GM19238 (cell line): ENCODE data around the gene HOXB13.
A peak's percentile ranks its signal among the peaks of the same experiment; 100 is the strongest.

Source experiments
- DNase-seq: peaks from one replicate; pipeline ENCODE4 v3.0.0; 2011; ENCODE audit warnings: low spot score; ENCODE audit not compliant: insufficient read length

HOXB13 gene

DNA sequence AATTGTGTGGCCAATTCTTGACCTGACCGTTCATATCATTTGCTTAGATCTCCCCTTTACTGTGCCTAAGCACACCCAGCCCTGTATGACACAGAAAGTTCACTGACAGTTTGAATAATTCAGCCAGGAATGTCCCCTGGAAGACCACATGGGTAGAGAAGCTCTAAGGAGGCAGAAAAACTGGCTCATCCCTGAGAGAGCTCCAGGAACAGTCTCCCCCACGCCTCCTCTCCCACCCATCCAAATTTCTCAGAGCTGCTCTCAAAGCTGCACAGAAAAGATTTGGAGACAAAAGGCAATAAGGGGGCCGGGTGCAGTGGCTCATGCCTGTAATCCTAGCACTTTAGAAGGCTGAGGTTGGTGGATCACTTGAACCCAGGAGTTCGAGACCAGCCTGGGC lies 17.4 kb downstream of the HOXB13 start:
- no peak for DNase-seq

DNA sequence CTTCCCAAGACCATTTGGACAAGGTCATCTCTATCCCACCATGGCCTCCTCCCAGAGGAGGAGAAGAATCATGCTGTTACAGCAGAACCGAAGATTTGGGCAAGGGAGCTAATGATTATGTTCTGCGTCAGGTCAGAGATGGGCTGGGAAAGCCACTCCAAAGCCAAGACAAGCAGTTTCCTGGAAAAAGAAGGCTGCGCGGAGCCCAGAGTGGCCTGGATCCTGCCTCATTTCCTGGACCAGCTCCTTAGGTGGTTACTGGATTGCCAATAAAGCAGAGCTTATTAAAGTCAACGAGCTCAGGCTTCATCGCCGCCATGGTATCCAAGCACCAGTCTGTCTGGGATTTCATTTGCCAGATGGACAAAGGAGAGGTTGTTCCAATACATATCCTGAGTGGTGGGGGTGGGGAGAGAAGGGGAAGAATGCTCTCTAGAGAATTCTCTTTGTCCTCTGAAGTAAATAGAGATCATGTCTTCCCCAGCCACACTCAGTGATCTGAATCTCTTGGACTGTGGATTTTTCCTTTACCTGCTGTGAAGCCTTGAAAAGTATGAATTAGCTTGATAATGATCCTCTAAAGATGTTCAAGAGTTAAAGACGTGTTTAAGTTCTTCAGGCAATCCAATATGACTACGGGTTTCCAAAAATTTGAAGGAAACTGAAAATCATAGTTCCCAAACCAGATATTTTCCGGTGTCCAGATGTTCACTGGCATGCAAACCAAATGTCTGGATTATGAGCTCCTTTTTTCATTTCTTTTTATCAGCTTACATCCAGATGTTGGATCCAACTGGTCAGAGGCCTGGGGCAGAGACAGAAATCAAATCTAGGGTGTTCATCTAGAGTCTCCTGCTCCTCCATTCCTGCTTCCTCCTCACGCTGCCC lies 23.9 kb downstream of the HOXB13 start:
- DNase-seq = no peak

DNA sequence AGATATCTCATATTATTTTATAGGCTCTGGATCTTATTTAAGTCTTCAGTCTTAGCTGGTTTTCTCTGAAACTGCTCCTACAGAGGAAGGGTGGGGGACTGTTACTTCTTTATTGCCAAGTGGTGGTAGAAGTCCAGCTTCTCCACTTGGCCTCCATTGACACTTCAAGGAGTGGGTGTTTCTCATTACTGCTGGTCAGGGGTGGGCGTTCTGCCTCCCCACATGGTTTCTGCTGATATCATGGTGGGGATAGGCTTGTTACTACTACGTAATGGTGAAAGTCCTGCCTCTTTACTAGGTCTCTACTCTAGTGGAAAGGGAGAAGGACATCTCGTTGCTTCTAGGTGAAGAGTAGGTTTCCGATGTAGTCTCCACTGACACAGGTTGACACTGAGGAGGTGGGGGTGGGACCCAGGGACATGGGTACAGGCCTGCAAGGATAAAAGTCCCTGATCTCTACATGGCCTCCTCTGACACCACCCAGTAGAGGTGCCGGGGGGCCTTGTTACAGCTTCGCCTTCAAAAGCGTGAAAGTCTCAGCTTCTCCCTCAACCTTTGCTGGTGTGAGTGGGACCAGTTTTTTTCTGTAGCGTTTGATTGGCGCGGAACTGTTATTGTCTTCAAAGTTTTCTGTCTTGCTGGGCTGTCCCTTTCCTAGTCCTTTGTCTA lies 26.6 kb downstream of the HOXB13 start:
- DNase-seq = no peak

DNA sequence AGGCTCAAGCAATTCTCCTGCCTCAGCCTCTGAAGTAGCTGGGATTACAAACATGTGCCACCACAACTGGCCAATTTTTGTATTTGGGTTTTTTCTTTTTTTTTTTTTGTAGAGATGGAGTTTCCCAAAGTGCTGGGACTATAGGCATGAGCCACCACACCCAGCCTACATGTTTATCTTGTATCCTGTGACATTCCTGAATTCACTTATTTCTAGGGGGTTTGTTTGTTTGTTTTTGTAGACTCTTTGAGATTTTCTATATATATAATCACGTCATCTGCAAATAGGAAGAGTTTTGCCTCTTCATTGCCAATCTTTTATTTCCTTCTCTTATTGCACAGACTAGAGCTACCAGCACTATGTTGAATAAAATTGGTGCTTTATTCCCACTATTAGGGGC lies 35.4 kb downstream of the HOXB13 start:
- DNase-seq = no peak

DNA sequence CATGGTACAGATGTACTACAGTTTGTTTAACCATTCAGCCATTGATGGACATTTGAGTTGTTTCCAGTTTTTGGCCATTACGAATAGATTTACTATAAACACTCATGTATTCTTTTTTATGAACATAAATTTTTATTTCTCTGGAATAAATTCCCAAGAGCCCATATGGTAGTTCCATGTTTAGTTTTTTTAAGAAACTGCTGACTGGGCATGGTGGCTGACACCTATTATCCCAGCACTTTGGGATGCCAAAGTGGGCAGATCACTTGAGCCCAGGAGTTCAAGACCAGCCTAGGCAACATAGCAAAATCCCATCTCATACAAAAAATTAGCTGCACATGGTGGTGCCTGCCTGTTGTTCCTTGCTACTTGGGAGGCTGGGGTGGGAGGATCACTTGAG lies 36.5 kb downstream of the HOXB13 start:
- DNase-seq = no peak

DNA sequence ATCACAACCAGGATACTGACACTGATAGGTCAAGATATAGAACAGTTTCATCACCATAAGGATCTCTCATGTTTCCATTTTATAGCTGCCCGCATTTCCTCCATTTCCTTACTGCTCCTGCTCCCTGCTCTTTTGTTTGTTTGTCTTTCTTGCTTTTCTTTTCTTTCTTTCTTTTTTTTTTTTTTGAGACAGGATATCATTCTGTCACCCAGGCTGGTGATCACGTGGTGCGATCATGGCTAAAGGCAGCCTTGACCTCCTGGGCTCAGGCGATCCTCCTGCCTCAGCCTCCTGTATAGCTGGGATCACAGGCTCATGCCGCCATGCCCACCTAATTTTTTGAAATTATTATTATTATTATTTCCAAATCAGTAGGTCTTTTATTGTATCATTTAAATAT lies 37.9 kb downstream of the HOXB13 start:
- DNase-seq = no peak

DNA sequence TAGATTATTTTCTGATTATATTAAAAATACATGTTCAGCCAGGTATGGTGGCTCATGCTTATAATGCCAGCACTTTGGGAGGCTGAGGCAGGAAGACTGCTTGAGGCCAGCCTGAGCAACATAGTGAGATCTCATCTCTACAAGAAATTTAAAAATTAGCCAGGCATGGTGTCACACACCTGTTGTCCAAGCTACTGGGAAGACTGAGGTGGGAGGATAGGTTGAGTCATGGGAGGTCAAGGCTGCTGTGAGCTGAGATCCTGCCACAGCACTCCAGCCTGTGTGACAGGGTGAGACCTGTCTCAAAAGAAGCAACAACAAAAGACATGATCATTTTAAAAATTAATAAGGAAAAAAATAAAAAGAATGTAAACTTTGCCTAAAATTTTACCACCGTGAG lies 46.9 kb downstream of the HOXB13 start:
- no peak for DNase-seq

DNA sequence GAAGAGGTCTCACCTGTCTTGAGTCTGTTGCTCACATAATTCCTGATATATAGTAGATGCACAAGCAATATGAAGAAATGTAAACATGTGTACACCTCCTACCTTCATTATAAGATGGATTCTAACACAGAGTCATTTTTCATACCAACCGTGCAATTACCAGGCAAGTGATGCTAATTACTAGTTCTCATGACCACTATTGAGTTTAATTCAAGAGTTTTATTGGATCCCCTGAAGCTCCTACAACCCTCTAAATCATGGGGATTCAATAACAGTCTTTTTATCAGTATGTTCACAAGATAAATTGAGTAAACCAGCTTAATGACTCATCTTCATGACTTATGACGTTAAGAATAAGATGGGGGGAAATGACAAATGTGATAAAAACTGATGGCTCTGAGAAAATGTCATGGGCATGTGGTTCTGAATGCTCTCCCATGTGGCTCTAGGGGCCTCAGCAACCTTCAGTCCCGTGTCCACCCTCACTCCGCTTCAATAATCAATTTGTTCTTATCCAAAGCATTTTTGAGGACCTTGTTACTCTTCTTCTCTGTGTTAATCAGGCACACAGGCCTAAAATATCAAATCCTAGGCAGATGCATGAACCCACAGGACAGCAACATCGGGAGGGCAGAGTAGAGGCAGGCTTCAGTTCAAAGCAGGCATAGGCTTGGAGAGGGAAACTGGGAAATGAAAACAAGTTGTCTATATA lies 49.0 kb downstream of the HOXB13 start:
- no peak for DNase-seq

DNA sequence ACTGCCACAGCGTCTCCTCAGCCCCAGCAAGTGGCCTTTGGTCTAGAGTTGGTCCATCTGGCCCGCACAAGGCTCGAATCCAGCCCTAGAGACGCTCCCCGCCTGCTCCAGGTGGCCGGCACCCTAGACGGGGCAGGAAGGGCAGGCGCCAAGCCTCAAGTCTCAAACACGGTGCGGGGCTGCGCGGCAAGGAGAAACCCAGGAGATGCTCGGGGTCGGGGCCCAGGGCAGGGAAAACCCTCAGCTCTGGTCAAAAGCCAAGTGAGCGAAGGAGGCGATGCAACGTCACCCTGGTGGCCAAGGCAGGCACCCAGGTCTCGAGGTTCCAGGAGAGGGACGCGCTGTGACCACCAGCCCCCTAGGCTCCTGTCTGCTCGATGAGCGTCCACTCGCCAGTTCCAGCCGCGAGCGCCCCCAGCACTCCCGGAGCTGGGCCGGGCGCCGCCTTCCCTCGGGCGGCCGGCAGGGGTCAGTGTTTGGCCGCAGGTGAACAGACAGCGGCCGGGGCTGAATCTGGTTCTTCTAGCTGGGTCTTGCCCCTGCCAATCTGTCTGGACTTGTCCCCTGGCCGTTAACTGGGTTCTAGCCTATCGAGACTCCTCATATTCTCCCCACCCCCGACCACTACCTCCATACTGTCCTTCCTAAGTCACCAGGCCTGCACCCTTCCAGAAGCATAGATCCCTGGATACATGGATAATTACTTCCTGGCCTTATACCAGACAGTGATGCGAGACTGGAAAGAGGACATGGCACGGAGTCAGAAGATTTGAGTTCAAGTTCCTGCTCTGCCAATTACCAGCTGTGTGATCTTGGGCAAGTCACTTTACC lies 50.2 kb downstream of the HOXB13 start:
- peak; percentile 72 for DNase-seq

DNA sequence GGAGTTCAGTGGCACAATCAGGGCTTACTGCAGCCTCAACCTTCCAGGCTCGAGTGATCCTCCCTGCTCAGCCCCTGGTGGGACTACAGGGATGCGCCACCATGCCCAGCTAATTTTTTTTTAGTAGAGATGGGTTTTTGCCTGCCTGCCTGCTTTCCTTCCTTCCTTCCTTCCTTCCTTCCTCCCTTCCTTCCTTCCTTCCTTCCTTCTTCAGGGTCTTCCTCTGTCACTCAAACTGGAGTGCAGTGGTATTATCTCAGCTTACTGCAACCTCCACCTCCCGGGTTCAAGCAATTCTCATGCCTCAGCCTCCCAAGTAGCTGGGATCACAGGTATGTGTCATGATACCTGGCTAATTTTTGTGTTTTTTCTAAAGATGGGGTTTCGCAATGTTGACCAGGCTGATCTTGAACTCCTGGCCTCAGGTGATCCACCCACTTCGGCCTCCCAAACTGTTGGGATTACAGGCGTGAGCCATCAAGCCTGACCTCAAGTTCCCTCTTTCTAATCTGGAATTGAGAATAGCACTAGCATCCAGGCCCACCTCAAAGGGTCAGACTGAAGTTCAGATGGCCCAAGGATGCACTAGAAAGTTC lies 51.5 kb downstream of the HOXB13 start:
- DNase-seq = no peak
